Astrocyte (in vitro differentiated cells and primary cell): Measurements from ENCODE around the gene EXD3. TPM values are rescaled to one million over a fixed set of nuclear protein-coding genes. Genes with fewer than 3 reads are reported as not detected.

Experiments used
- DNase-seq: peaks from one replicate; pipeline ENCODE4 v3.0.0-alpha.2; 2010; ENCODE audit warnings: low read depth
- FAIRE-seq: peaks from 2 replicates; lab custom pipeline; 2011; peaks lifted over from hg19 to GRCh38; lab: Jason Lieb, UNC
- H2AFZ ChIP-seq: 2 replicates; pipeline ENCODE4 v1.6.0; 2012; ENCODE audit warnings: low read depth, low read length, inconsistent platforms
- H3K27ac ChIP-seq: 2 replicates; pipeline ENCODE4 v1.5.1; 2011; ENCODE audit warnings: low read depth, low read length, inconsistent platforms
- H3K27me3 ChIP-seq: 2 replicates; pipeline ENCODE4 v1.6.0; 2011; ENCODE audit warnings: low read length, inconsistent platforms; ENCODE audit not compliant: insufficient read depth
- H3K36me3 ChIP-seq: 2 replicates; pipeline ENCODE4 v1.5.1; 2011; ENCODE audit warnings: low read length, inconsistent platforms; ENCODE audit not compliant: insufficient read depth
- H3K4me1 ChIP-seq: 2 replicates; pipeline ENCODE4 v1.5.1; 2011; ENCODE audit warnings: low read length, inconsistent platforms; ENCODE audit not compliant: insufficient read depth
- H3K4me2 ChIP-seq: 2 replicates; pipeline ENCODE4 v1.6.0; 2012; ENCODE audit warnings: low read length, inconsistent platforms
- H3K4me3 ChIP-seq: 2 replicates; pipeline ENCODE4 v1.5.1; 2011; ENCODE audit warnings: low read depth, mild to moderate bottlenecking, low read length, inconsistent platforms; ENCODE audit not compliant: insufficient read depth
- H3K79me2 ChIP-seq: 2 replicates; pipeline ENCODE4 v1.6.0; 2012; ENCODE audit warnings: mild to moderate bottlenecking, low read length, inconsistent platforms; ENCODE audit not compliant: insufficient read depth
- H3K9ac ChIP-seq: 2 replicates; pipeline ENCODE4 v1.6.0; 2012; ENCODE audit warnings: mild to moderate bottlenecking, low read length, inconsistent platforms
- H3K9me3 ChIP-seq: 2 replicates; pipeline ENCODE4 v1.5.1; 2012; ENCODE audit warnings: low read depth, mild to moderate bottlenecking, low read length, inconsistent platforms; ENCODE audit not compliant: insufficient read depth
- H4K20me1 ChIP-seq: 2 replicates; pipeline ENCODE4 v1.6.0; 2012; ENCODE audit warnings: low read length, inconsistent platforms; ENCODE audit not compliant: insufficient read depth
- H3K27ac Mint-ChIP-seq: one replicate; pipeline ENCODE4 v1.8.0; 2021; ENCODE audit warnings: mild to moderate bottlenecking, mixed read lengths; ENCODE audit not compliant: unreplicated experiment
- H3K27me3 Mint-ChIP-seq: one replicate; pipeline ENCODE4 v1.8.0; 2021; ENCODE audit warnings: low read depth, mixed read lengths; ENCODE audit not compliant: unreplicated experiment
- H3K36me3 Mint-ChIP-seq: one replicate; pipeline ENCODE4 v1.8.0; 2021; ENCODE audit warnings: low read depth, mixed read lengths; ENCODE audit not compliant: unreplicated experiment
- H3K4me1 Mint-ChIP-seq: one replicate; pipeline ENCODE4 v1.8.0; 2021; ENCODE audit warnings: low read depth, mixed read lengths; ENCODE audit not compliant: unreplicated experiment
- H3K4me3 Mint-ChIP-seq: one replicate; pipeline ENCODE4 v1.8.0; 2021; ENCODE audit warnings: mild to moderate bottlenecking, moderate library complexity, mixed read lengths; ENCODE audit not compliant: unreplicated experiment
- H3K9me3 Mint-ChIP-seq: one replicate; pipeline ENCODE4 v1.8.0; 2021; ENCODE audit warnings: mild to moderate bottlenecking, mixed read lengths; ENCODE audit not compliant: unreplicated experiment
- CTCF ChIP-seq: IDR thresholded peaks from 2 replicates; pipeline ENCODE4 v1.5.1; 2011; ENCODE audit warnings: low read depth, mild to moderate bottlenecking, inconsistent platforms, low read length, moderate library complexity; ENCODE audit not compliant: insufficient read depth
- EZH2 ChIP-seq: IDR thresholded peaks from 2 replicates; pipeline ENCODE4 v1.6.1; 2012; ENCODE audit warnings: mild to moderate bottlenecking, low read length, inconsistent platforms; ENCODE audit not compliant: insufficient read depth
- total RNA-seq: library from RNA; stranded (reverse); gene quantifications from 2 replicates; pipeline ENCODE4 v1.2.1, GENCODE V29; 2021

The EXD3 gene
- total RNA-seq, 1 donor from 2014 or later: 8.5 TPM

- H3K9ac ChIP-seq: no peak overlapping the region
- TF ChIP-seq EZH2 (no peak), CTCF (no peak)
- H3K4me1 Mint-ChIP-seq: no peaks in the 10 kb centered on the region
- H3K4me3 Mint-ChIP-seq: no peak overlapping the region
- no peak overlapping the region for H3K27ac Mint-ChIP-seq
- H3K9me3 Mint-ChIP-seq: no peaks in the 10 kb centered on the region
- H3K27me3 ChIP-seq: no peaks in the 10 kb centered on the region
- no peaks in the 10 kb centered on the region for H3K79me2 ChIP-seq
- no peak overlapping the region for H3K4me3 ChIP-seq
- no peaks in the 10 kb centered on the region for H3K4me1 ChIP-seq
- H2AFZ ChIP-seq: no peak overlapping the region
- H3K36me3 Mint-ChIP-seq: peaks cover 12% of the 10 kb centered on the region
- no peaks in the 10 kb centered on the region for H3K9me3 ChIP-seq
- no peaks in the 10 kb centered on the region for H3K36me3 ChIP-seq
- no peak for DNase-seq
- peaks cover 2% of the 10 kb centered on the region for H3K27me3 Mint-ChIP-seq
- H3K27ac ChIP-seq: no peak overlapping the region
- no peak for FAIRE-seq
- peaks cover 3% of the 10 kb centered on the region for H4K20me1 ChIP-seq
- no peak overlapping the region for H3K4me2 ChIP-seq
These were observed 54.4 kb downstream of the EXD3 start for GRCh38 chr9:137368431-137369035.

- FAIRE-seq: no peak
- Histone ChIP-seq H3K36me3 (no peaks in the 10 kb centered on the region), H3K27ac (no peak overlapping the region), H3K9ac (no peak overlapping the region), H3K9me3 (no peaks in the 10 kb centered on the region), H3K79me2 (no peaks in the 10 kb centered on the region), H2AFZ (no peak overlapping the region), H3K27me3 (no peaks in the 10 kb centered on the region), H4K20me1 (peaks cover 3% of the 10 kb centered on the region), H3K4me1 (no peaks in the 10 kb centered on the region), H3K4me2 (no peak overlapping the region), H3K4me3 (no peak overlapping the region)
- Mint-ChIP-seq H3K4me3 (no peak overlapping the region), H3K9me3 (no peaks in the 10 kb centered on the region), H3K27ac (no peak overlapping the region), H3K36me3 (peaks cover 12% of the 10 kb centered on the region), H3K4me1 (no peaks in the 10 kb centered on the region), H3K27me3 (peaks cover 2% of the 10 kb centered on the region)
- no peak for DNase-seq
- TF ChIP-seq CTCF: no peak
- TF ChIP-seq EZH2: no peak
These were observed 55.2 kb downstream of the EXD3 start for GRCh38 chr9:137367506-137368430.
